Neuronal stem cell (in vitro differentiated cells): ENCODE results near the gene KLHL8.

Experiments used
- DNase-seq: peaks from one replicate; pipeline ENCODE4 v3.0.0-alpha.2; 2013; ENCODE audit warnings: low spot score
- H2AFZ ChIP-seq: one replicate; pipeline ENCODE4 v1.6.1; 2013; ENCODE audit warnings: mild to moderate bottlenecking, low read length, inconsistent platforms
- H2AK5ac ChIP-seq: 2 replicates; pipeline ENCODE4 v1.6.1; 2013; ENCODE audit warnings: low read depth, mild to moderate bottlenecking, inconsistent platforms, low read length, moderate library complexity, mixed read lengths
- H2BK120ac ChIP-seq: 2 replicates; pipeline ENCODE4 v1.6.1; 2013; ENCODE audit warnings: low read depth, mild to moderate bottlenecking, inconsistent platforms, low read length, moderate library complexity, mixed read lengths
- H2BK12ac ChIP-seq: one replicate; pipeline ENCODE4 v1.6.1; 2013; ENCODE audit warnings: low read length, inconsistent platforms
- H2BK15ac ChIP-seq: 2 replicates; pipeline ENCODE4 v1.6.1; 2013; ENCODE audit warnings: mild to moderate bottlenecking, low read length, inconsistent platforms, mixed read lengths
- H2BK5ac ChIP-seq: one replicate; pipeline ENCODE4 v1.6.1; 2013; ENCODE audit warnings: inconsistent platforms, mild to moderate bottlenecking, low read length, moderate library complexity
- H3K14ac ChIP-seq: one replicate; pipeline ENCODE4 v1.6.1; 2013; ENCODE audit warnings: low read length, inconsistent platforms
- H3K18ac ChIP-seq: 2 replicates; pipeline ENCODE4 v1.6.1; 2013; ENCODE audit warnings: low read length, inconsistent platforms
- H3K23ac ChIP-seq: 2 replicates; pipeline ENCODE4 v1.6.1; 2013; ENCODE audit warnings: low read depth, mild to moderate bottlenecking, mixed read lengths, low read length, inconsistent platforms; ENCODE audit not compliant: poor library complexity
- H3K27ac ChIP-seq: replicated peaks from 3 replicates; pipeline ENCODE4 v1.5.1; 2013; ENCODE audit warnings: low read length, inconsistent platforms
- H3K27me3 ChIP-seq, 3 experiments: 2 replicates each; pipeline ENCODE4 v1.6.1; 2013; ENCODE audit warnings: low read length in 3 of 3, mild to moderate bottlenecking in 2 of 3, inconsistent platforms in 1 of 3, low read depth in 1 of 3, mixed read lengths in 1 of 3, moderate library complexity in 1 of 3; ENCODE audit not compliant: control insufficient read depth in 3 of 3, insufficient read depth in 3 of 3
- H3K36me3 ChIP-seq, 2 donors: replicated peaks in 1 of 2; 2 replicates each; pipeline ENCODE4 v1.6.1; 2013; ENCODE audit warnings: low read length in 2 of 2; ENCODE audit not compliant: control insufficient read depth in 2 of 2, insufficient read depth in 2 of 2
- H3K4ac ChIP-seq: 2 replicates; pipeline ENCODE4 v1.6.1; 2013; ENCODE audit warnings: inconsistent platforms, mild to moderate bottlenecking, low read length, moderate library complexity
- H3K4me1 ChIP-seq, 2 donors: 1 replicate in 1 of 2; 2 replicates in 1 of 2; pipeline ENCODE4 v1.6.1; 2013; ENCODE audit warnings: low read length in 2 of 2, low read depth in 1 of 2; ENCODE audit not compliant: control insufficient read depth in 2 of 2, insufficient read depth in 1 of 2
- H3K4me2 ChIP-seq: one replicate; pipeline ENCODE4 v1.6.1; 2013; ENCODE audit warnings: mild to moderate bottlenecking, low read length, inconsistent platforms; ENCODE audit not compliant: insufficient read depth, poor library complexity, severe bottlenecking
- H3K4me3 ChIP-seq, 2 donors: 2 replicates each; pipeline ENCODE4 v1.5.1; 2013; ENCODE audit warnings: low read length in 2 of 2, mild to moderate bottlenecking in 2 of 2, inconsistent platforms in 1 of 2, moderate library complexity in 1 of 2
- H3K79me1 ChIP-seq: one replicate; pipeline ENCODE4 v1.6.1; 2013; ENCODE audit warnings: low read depth, mild to moderate bottlenecking, inconsistent platforms, low read length, moderate library complexity
- H3K9ac ChIP-seq: one replicate; pipeline ENCODE4 v1.6.1; 2013; ENCODE audit warnings: mild to moderate bottlenecking, low read depth, low read length, inconsistent platforms; ENCODE audit not compliant: poor library complexity
- H3K9me3 ChIP-seq, 2 donors: replicated peaks in 1 of 2; 2 replicates each; pipeline versions ENCODE3 to v1.6.1; 2013; ENCODE audit warnings: low read length in 2 of 2, mild to moderate bottlenecking in 2 of 2, inconsistent platforms in 1 of 2, low read depth in 1 of 2, mixed read lengths in 1 of 2, moderate library complexity in 1 of 2; ENCODE audit not compliant: control insufficient read depth in 2 of 2, insufficient read depth in 1 of 2
- H4K8ac ChIP-seq: one replicate; pipeline ENCODE4 v1.6.1; 2013; ENCODE audit warnings: low read depth, mild to moderate bottlenecking, inconsistent platforms, low read length, moderate library complexity
- H4K91ac ChIP-seq: one replicate; pipeline ENCODE4 v1.6.1; 2013; ENCODE audit warnings: low read length, low read depth, mild to moderate bottlenecking, inconsistent platforms; ENCODE audit not compliant: poor library complexity
- WGBS, 2 donors: extraction: QIAGEN DNeasy Blood & Tissue Kit; methylation state at CpG; one replicate each; pipeline ENCODE4 v1.1.7; 2013; ENCODE audit warnings: missing lambda C conversion rate in 2 of 2, mixed read lengths in 1 of 2; ENCODE audit not compliant: insufficient read length in 2 of 2, insufficient replicate concordance in 1 of 2; ENCODE audit errors: extremely low coverage in 2 of 2; 5-methylcytosine and 5-hydroxymethylcytosine counted together

Gene KLHL8

GRCh38 chr4:87112063-87112462 lies 108.4 kb downstream of the KLHL8 start:
- H3K4ac ChIP-seq, result no peak overlapping the region
- no CpG with 5 or more reads among the region's 4 CpGs for WGBS, 2 donors
- no peak overlapping the region for H4K8ac ChIP-seq
- no peak overlapping the region for H3K27ac ChIP-seq
- no peaks in the 10 kb centered on the region for H3K9me3 ChIP-seq
- H2BK120ac ChIP-seq, result no peak overlapping the region
- H2BK12ac ChIP-seq, result no peak overlapping the region
- H3K4me1 ChIP-seq, result peaks cover 0 to 6% of the 10 kb centered on the region in 2 donors
- H3K9ac ChIP-seq, result no peak overlapping the region
- no peak overlapping the region for H2BK5ac ChIP-seq
- no peak overlapping the region for H3K23ac ChIP-seq
- no peaks in the 10 kb centered on the region for H3K79me1 ChIP-seq
- H3K36me3 ChIP-seq, result peaks cover 16 to 80% of the 10 kb centered on the region in 2 donors
- no peak overlapping the region for H3K18ac ChIP-seq
- H3K14ac ChIP-seq, result no peak overlapping the region
- H2AK5ac ChIP-seq, result no peak overlapping the region
- H3K4me3 ChIP-seq, result no peak overlapping the region
- no peak overlapping the region for H2BK15ac ChIP-seq
- H4K91ac ChIP-seq, result no peak overlapping the region
- no peak overlapping the region for H2AFZ ChIP-seq
- H3K4me2 ChIP-seq, result no peak overlapping the region
- DNase-seq, result no peak
- H3K27me3 ChIP-seq, result no peaks in the 10 kb centered on the region
